H4 (cell line): Measurements from ENCODE around the gene TSC2. TPM values are rescaled to one million over a fixed set of nuclear protein-coding genes. Genes with fewer than 3 reads are reported as not detected.
"Not testable (repeated sequence)": the region's sequence is repeated elsewhere in the genome, so short reads cannot be mapped to it uniquely, and the experiment has no call there.

Source experiments
- DNase-seq: peaks from one replicate; pipeline ENCODE4 v3.0.0-alpha.2; 2015; ENCODE audit warnings: low spot score
- total RNA-seq: library from RNA; depleted of rRNA; stranded (reverse); fragments of >200 nt; shearing (Covaris generic); gene quantifications from 2 replicates; pipeline ENCODE4 v1.2.3, GENCODE V29; 2014

Gene TSC2
- total RNA-seq, 1 experiment from 2014 or later = 15.6 TPM

GRCh38 chr16:2009791-2010510, 37.8 kb upstream of the TSC2 start, which contains the start of gene ZNF598:
TSS of gene ZNF598 (minus strand) at chr16:2009821.
- peak; percentile 75 for DNase-seq

GRCh38 chr16:2011726-2012125, 36.1 kb upstream of the TSC2 start:
- not testable (repeated sequence) for DNase-seq

GRCh38 chr16:2013527-2013926, 34.3 kb upstream of the TSC2 start:
- DNase-seq = no peak

GRCh38 chr16:2015117-2015946, 32.5 kb upstream of the TSC2 start:
- DNase-seq = peak; percentile 85

- no peak for DNase-seq
These were observed 31.9 kb upstream of the TSC2 start for GRCh38 chr16:2015947-2016208.

GRCh38 chr16:2016407-2016922, 31.3 kb upstream of the TSC2 start:
- no peak for DNase-seq

GRCh38 chr16:2019518-2019920, 28.3 kb upstream of the TSC2 start, which contains the start of gene NPW:
TSS of gene NPW (plus strand) at chr16:2019785.
- no peak for DNase-seq

- no peak for DNase-seq
These were observed 27.6 kb upstream of the TSC2 start for GRCh38 chr16:2019921-2020831.

GRCh38 chr16:2022723-2023091, 25.1 kb upstream of the TSC2 start:
- no peak for DNase-seq

GRCh38 chr16:2023092-2024031, 24.4 kb upstream of the TSC2 start:
- peak; percentile 79 for DNase-seq

GRCh38 chr16:2024032-2024420, 23.8 kb upstream of the TSC2 start:
- no peak for DNase-seq

- no peak for DNase-seq
These were observed 22.5 kb upstream of the TSC2 start for GRCh38 chr16:2025251-2025650.

GRCh38 chr16:2025878-2026460, 21.8 kb upstream of the TSC2 start:
- no peak for DNase-seq

GRCh38 chr16:2026461-2027023, 21.2 kb upstream of the TSC2 start, which contains the start of gene NHERF2:
TSS of gene NHERF2 (plus strand) at chr16:2026902. CDS start at chr16:2027006, 104 bp downstream.
- no peak for DNase-seq

GRCh38 chr16:2027024-2028010, 20.5 kb upstream of the TSC2 start:
- DNase-seq = no peak

- no peak for DNase-seq
These were observed 19.6 kb upstream of the TSC2 start for GRCh38 chr16:2028146-2028545.

GRCh38 chr16:2028620-2029220, 19.1 kb upstream of the TSC2 start:
- DNase-seq = no peak

GRCh38 chr16:2029350-2029749, 18.4 kb upstream of the TSC2 start:
- no peak for DNase-seq
